Thyroid gland (tissue), 4 donors: ENCODE results near the gene GRSF1.

Source experiments
- CTCF ChIP-seq, 6 experiments: fragments of 200-600 bp in 3 of 6; fragments of 450-650 bp in 3 of 6; sonication (generic) in 3 of 6; IDR thresholded peaks; one replicate each; pipeline ENCODE4 v1.5.1; 2016 to 2019; ENCODE audit warnings: antibody characterized with exemption in 6 of 6, mild to moderate bottlenecking in 2 of 6, inconsistent platforms in 1 of 6, moderate library complexity in 1 of 6
- POLR2A ChIP-seq, 2 donors: fragments of 450-650 bp; IDR thresholded peaks; one replicate each; pipeline ENCODE4 v1.6.1; 2017; ENCODE audit warnings: antibody characterized with exemption in 2 of 2, mild to moderate bottlenecking in 2 of 2, moderate library complexity in 1 of 2

DNA sequence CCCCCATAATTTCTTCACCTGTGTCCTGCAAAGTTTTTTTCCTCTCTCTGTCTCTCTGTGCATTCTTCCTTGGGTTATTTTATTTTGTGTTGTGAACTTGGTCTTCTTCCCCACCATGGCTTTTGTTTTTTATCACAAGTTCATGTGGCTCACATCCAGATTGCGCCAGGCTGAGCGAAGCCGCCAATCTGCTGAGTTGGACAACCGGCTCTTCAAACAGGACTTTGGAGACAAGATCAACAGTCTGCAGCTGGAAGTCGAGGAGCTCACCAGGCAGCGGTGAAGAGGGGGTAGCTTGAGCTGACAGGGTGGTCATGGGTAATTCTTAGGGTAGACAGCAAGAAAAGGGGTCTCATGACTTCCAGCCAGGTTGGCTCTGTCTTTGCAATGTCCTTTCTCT is 46.1 kb downstream of the GRSF1 start:
- TF ChIP-seq CTCF (IDR thresholded peaks at IDR 0.05): no peak
- TF ChIP-seq POLR2A (IDR thresholded peaks at IDR 0.05): no peak
